Measurements from ENCODE around the gene MAOB.

GRCh38 chrX:43861750-43862149 is 20.5 kb downstream of the MAOB start:
- TF ChIP-seq BHLHE40 (IDR thresholded peaks at IDR 0.05; ENCODE audit: borderline replicate concordance) (no peak), PKNOX1 (IDR thresholded peaks at IDR 0.05) (no peak), SUZ12 (IDR thresholded peaks at IDR 0.05) (no peak), HDGF (IDR thresholded peaks at IDR 0.05; ENCODE audit: borderline replicate concordance) (no peak), SP1 (IDR thresholded peaks at IDR 0.05) (no peak), ARNT (IDR thresholded peaks at IDR 0.05) (no peak), FOXK2 (IDR thresholded peaks at IDR 0.05) (no peak), FOXM1 (IDR thresholded peaks at IDR 0.05; ENCODE audit: borderline replicate concordance) (no peak), TARDBP (IDR thresholded peaks at IDR 0.05) (no peak), LEF1 (IDR thresholded peaks at IDR 0.05; ENCODE audit: borderline replicate concordance) (no peak), FOXA1 (IDR thresholded peaks at IDR 0.05) (no peak), ELF4 (IDR thresholded peaks at IDR 0.05) (no peak), NFRKB (IDR thresholded peaks at IDR 0.05) (no peak)
